Measurements from ENCODE around the gene RNF111.
"Not testable (repeated sequence)": the region's sequence is repeated elsewhere in the genome, so short reads cannot be mapped to it uniquely, and the experiment has no call there.

The RNF111 gene

DNA sequence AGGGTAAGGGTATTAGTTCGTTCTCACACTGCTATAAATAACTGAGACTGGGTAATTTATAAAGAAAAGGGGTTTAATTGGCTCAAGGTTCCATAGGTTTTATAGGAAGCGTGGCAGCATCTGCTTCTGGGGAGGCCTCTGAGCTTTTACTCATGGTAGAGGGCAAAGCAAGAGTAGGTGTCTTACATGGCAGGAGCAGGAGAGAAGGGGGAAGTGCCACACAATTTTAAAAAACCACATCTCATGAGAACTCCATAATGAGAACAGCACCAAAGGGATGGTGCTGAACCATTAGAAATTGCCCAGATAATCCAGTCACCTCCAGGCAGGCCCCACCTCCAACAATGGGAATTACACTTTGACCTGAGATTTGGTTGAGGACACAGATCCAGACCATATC lies 12.2 kb downstream of the RNF111 start:
- in situ Hi-C loops (cut with MboI; ENCODE audit: low sequenced_read_pairs), result no loop called here

DNA sequence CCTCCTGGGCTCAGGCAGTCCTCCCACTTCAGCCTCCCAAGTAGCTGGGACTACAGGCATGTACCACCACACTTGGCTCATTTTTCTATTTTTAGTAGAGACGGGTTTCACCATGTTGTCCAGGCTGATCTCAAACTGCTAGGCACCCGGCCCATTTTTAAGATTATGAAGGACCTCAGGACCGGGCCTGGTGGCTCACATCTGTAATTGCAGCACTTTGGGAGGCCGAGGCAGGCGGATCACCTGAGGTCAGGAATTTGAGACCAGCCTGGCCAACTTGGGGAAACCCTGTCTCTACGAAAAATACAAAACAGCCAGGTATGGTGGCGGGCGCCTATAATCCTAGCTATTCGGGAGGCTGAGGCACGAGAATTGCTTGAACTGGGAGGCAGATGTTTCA lies 12.8 kb downstream of the RNF111 start:
- in situ Hi-C loops (cut with MboI; ENCODE audit: low sequenced_read_pairs), result not testable (repeated sequence)

GRCh38 chr15:59001946-59002345 lies 14.5 kb downstream of the RNF111 start:
- in situ Hi-C loops (cut with MboI; ENCODE audit: low sequenced_read_pairs), result no loop called here

DNA sequence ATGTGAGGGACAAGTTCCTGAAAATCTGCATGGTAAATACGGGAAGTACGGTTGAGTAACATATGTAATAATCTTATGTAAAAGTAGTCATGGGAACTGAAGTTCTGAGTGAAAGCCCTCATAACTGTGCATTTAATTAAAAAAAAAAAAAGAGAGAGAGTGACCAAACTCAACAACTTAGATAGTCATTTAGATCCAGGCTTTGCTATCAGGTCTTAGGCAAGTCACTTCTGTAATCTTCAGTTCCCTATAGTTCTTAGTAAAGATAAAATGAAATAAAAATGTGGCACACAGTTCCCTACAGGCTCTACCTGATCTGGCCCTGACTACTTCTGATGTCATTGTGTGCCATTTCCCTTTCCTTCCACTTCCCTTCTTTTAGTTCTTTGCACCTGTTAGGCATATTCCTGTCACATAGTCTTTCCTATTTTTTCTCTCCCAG lies 15.0 kb downstream of the RNF111 start:
- in situ Hi-C loops (cut with MboI; ENCODE audit: low sequenced_read_pairs), result no loop called here

DNA sequence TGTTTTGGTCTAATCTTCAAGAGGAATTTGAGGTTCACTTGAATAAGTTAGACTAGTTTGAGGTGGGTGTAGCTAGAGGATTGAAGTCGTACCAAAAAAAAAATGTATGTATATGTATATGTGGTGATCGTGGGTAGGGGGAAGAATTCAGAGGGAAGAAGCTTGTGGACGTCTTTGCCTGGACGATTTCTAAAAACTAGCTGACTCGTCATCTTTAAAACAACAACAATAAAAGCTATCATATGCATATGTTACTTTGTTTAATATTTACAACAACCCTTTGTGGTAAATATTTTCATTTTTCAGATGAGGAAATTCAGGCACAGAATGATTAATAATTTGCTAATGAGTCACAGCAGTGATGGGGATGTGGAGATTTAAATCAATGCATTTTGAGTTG lies 18.1 kb downstream of the RNF111 start:
- in situ Hi-C loops (cut with MboI; ENCODE audit: low sequenced_read_pairs), result no loop called here

- in situ Hi-C loops (cut with MboI; ENCODE audit: low sequenced_read_pairs), result no loop called here
These were observed 20.6 kb downstream of the RNF111 start for GRCh38 chr15:59008086-59008485.

GRCh38 chr15:59011262-59011952 lies 23.9 kb downstream of the RNF111 start:
- in situ Hi-C loops (cut with MboI; ENCODE audit: low sequenced_read_pairs), result no loop called here

DNA sequence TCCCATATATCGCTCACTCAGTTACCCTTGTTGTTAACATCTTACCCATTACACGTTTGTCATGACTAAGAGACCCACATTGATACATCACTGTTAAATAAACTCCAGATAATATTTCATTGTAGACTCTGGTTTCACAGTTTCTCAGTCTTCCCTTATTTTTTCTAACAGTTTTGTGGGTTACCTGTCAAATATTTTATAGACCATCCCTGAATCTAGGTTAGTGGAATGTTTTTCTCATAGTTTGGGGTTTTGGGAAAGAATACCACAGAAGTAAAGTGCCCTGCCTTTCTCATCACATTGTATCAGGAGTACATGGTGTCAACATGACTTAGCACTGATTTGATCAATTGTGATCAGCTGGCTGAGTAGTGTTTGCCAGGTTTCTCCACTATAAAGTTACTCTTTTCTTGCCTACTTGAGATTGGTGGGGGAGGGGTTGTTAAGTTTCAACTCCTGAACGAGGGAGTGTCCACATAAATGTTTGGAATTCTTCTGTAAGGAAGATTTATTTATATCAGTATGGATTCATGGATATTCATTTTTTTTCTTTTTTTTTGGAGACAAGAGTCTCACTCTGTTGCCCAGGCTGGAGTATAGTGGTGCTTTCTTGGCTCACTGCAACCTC lies 25.9 kb downstream of the RNF111 start:
- in situ Hi-C loops (cut with MboI; ENCODE audit: low sequenced_read_pairs), result no loop called here

DNA sequence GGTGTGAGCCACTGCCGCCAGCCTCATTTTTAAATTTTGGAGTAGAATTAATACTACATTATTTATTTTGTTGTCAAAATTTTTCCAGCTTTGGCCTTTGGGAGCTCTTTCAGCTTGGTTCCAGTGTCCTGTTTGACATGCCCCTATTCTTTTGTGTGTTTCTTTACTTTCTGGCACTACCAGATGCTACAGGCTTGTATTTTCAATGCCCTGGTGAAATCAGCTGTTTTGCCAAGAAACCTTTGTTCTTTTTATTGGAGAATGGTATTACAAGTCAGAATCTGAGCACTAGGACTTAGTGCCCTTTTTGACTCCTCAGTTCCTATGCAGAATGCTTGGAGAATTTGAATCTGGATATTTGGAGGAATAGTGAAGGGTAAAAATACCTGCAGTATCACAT lies 26.6 kb downstream of the RNF111 start:
- in situ Hi-C loops (cut with MboI; ENCODE audit: low sequenced_read_pairs), result no loop called here

DNA sequence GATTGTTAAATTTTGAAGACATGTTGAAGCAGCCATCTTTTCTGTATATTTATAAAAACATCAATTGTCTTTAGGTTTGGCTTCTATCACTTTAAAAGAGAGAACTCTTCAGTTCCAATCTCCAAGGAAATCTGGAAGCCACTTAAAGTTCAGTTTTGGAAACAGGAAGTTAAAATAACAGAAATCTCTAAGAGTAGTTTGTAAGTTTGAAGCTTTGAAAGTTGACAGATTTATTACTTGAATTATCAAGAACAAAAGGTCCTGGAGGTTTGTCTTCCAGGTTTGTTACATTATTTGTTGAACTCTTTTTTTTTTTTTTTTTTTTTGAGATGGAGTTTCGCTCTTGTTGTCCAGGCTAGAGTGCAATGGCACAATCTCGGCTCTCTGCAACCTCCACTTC lies 30.0 kb downstream of the RNF111 start:
- in situ Hi-C loops (cut with MboI; ENCODE audit: low sequenced_read_pairs), result no loop called here

- in situ Hi-C loops (cut with MboI; ENCODE audit: low sequenced_read_pairs), result no loop called here
These were observed 31.4 kb downstream of the RNF111 start for GRCh38 chr15:59018833-59019232.

DNA sequence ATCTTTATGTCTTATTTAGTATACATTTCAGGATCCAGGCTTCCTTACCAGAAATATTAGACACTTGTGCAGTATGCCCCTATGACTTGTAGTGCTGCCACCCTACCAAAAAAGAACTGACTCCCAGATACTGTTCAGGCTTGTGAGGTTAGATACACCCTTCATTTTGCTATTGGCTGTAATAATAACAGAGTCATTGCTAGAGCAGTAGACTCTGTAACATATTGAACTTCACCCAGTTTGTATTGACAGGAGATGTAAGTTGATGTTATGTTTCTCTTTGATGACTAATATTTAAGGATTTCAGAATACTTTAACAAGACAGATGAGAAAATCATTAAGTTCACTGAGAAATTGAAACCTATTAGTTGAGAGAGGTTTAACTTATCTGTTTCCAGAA lies 32.9 kb downstream of the RNF111 start:
- in situ Hi-C loops (cut with MboI; ENCODE audit: low sequenced_read_pairs), result no loop called here

GRCh38 chr15:59022188-59022587 lies 34.7 kb downstream of the RNF111 start:
- in situ Hi-C loops (cut with MboI; ENCODE audit: low sequenced_read_pairs), result no loop called here

DNA sequence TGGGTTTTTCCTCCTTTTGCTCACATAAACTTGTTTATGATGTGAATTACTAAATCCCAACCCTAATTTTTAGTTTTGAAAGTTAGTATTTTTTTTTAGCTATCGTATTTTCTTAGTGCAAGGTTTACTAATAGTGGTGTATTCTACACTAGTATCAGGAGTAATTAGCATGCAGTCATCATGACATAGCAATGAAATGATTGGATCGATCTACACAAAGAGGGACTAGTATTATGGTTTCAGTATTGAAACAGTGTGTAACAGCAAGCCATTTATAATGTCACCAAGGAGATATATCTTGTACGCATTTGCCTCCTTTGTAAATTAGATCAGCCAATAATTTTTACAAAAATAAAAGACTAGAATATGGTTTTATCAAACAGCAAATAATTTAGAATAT lies 38.7 kb downstream of the RNF111 start:
- in situ Hi-C loops (cut with MboI; ENCODE audit: low sequenced_read_pairs), result no loop called here

DNA sequence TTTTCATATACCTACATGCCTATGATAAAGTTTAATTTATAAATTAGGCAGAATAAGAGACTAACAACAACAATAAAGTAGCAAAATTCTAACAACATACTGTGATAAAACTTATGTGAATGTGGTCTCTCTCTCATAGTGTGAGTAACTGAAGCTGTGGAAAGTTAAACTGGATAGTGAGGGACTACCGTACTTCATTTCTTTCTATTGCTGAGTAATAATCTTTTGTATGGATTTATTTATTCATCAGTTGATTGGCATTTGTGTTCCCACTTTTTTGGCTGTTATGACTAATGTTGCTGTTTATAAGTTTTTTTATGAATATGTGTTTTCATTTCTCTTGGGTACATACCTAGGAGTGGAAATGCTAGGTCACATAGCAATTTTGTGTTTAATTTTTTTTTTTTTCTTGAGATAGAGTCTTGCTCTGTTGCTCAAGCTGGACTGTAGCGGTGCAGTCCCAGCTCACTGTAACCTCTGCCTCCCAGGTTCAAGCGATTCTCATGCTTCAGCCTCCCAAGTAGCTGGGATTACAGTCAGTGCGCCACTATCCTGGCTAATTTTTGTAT lies 41.0 kb downstream of the RNF111 start:
- in situ Hi-C loops (cut with MboI; ENCODE audit: low sequenced_read_pairs), result no loop called here

DNA sequence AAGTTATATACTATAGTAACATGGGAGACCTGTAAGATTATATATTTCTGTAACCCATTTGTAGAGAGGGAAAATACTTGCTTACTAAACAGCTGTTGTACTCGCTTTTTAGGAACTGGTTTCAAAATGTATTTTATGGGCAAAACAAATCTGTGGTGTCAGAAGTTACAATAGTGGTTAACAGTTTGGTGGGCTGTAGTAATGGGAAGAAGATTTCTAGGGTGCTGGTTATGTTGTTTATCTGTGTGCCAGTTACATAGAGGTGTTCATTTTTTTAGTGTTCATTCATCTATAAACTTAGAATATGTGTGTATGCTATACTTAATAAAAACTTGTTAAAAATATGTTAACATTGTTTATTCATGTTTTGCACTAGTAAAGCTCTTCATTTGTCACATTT lies 42.1 kb downstream of the RNF111 start:
- in situ Hi-C loops (cut with MboI; ENCODE audit: low sequenced_read_pairs), result no loop called here

- in situ Hi-C loops (cut with MboI; ENCODE audit: low sequenced_read_pairs), result no loop called here
These were observed 47.7 kb downstream of the RNF111 start for GRCh38 chr15:59035201-59035600.

- in situ Hi-C loops (cut with MboI; ENCODE audit: low sequenced_read_pairs), result no loop called here
These were observed 51.8 kb downstream of the RNF111 start for GRCh38 chr15:59039225-59039624.

DNA sequence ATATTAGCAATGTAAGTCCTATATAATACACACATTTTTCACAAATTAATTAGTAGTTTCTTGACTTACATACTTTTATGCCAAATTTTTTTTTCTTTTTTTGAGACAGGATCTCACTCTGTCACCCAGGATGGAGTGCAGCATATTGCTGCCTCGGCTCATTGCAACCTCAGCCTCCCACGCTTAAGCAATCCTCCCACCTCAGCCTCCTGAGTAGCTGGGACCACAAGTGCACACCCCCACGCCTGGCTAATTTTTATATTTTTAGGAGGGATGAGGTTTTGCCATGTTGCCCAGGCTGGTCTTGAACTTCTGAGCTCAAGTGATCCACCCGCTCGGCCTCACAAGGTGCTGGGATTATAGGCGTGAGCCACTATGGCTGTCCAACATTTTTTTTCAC lies 54.6 kb downstream of the RNF111 start:
- in situ Hi-C loops (cut with MboI; ENCODE audit: low sequenced_read_pairs), result no loop called here

- in situ Hi-C loops (cut with MboI; ENCODE audit: low sequenced_read_pairs), result no loop called here
These were observed 61.4 kb downstream of the RNF111 start for GRCh38 chr15:59048897-59049296.

DNA sequence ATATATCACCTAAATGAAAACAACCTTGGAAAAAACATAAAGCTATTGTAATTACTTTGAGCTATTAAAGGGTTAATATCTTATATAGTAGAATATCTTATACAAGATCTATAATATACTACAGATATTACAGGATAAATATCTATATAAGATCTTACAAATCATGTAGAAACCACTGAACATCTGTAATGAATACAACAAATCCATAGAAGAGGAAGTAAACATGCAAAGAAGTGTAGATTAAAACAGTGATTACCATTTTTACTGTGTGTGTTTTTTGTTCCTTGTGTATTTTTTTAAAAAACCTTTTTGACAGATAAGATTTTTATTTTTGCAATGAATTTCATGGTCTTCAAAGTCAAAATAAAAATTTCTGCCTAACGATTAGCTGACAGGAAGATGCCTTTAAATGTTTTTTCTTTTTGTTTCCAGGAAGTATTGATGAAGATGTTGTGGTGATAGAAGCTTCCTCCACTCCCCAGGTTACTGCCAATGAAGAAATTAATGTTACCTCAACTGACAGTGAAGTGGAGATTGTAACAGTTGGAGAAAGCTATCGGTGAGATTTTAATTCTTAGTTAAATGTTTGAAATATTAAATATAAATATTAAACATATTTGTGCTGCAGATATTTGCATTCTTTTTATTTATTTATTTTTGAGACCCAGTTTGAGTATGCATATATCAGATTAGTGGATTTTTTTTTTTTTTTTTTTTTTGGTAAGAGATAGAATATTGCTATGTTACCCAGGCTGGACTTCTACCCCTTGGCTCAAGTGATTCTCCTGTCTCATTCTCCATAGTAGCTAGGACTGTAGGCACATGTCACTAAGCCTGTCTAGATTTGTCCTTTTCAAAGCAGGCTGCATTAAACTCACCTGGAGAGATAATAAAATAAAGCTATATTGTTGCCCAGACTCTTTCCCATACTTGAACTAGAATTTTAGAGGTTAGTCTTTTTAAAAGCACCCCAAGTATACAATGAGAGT lies 64.7 kb downstream of the RNF111 start:
- in situ Hi-C loops (cut with MboI; ENCODE audit: low sequenced_read_pairs), result no loop called here

All from HL-60/S4 treated with retinoic acid at 250 ng/mL for 4 days and 3 days (cell line).